ENCODE measurements around the gene LATS2. TPM values are rescaled to one million over a fixed set of nuclear protein-coding genes. Genes with fewer than 3 reads are reported as not detected.

The LATS2 gene
- total RNA-seq, 1 donor from 2014 or later = 58.3 TPM

GRCh38 chr13:21075379-21076249 is 14.2 kb upstream of the LATS2 start:
- peak; percentile 86 for DNase-seq (ENCODE audit: extremely low spot score, unreplicated experiment)
- Mint-ChIP-seq H3K9me3 (ENCODE audit: unreplicated experiment) (no peaks in the 10 kb centered on the region), H3K36me3 (ENCODE audit: unreplicated experiment) (no peaks in the 10 kb centered on the region), H3K27me3 (ENCODE audit: unreplicated experiment) (no peaks in the 10 kb centered on the region), H3K4me3 (ENCODE audit: unreplicated experiment) (peak overlapping the region; percentile 69), H3K4me1 (ENCODE audit: unreplicated experiment) (peaks cover 54% of the 10 kb centered on the region), H3K27ac (ENCODE audit: unreplicated experiment) (peak overlapping the region; percentile 82)
- TF ChIP-seq CTCF (IDR thresholded peaks at IDR 0.05) = no peak

GRCh38 chr13:21075011-21075378 is 13.6 kb upstream of the LATS2 start:
- Mint-ChIP-seq H3K4me3 (ENCODE audit: unreplicated experiment) (peak overlapping the region; percentile 69), H3K9me3 (ENCODE audit: unreplicated experiment) (no peaks in the 10 kb centered on the region), H3K27ac (ENCODE audit: unreplicated experiment) (peak overlapping the region; percentile 82), H3K36me3 (ENCODE audit: unreplicated experiment) (no peaks in the 10 kb centered on the region), H3K4me1 (ENCODE audit: unreplicated experiment) (peaks cover 48% of the 10 kb centered on the region), H3K27me3 (ENCODE audit: unreplicated experiment) (no peaks in the 10 kb centered on the region)
- DNase-seq (ENCODE audit: extremely low spot score, unreplicated experiment) = peak; percentile 23
- no peak for TF ChIP-seq CTCF (IDR thresholded peaks at IDR 0.05)

- Mint-ChIP-seq H3K9me3 (ENCODE audit: unreplicated experiment) (no peaks in the 10 kb centered on the region), H3K27me3 (ENCODE audit: unreplicated experiment) (no peaks in the 10 kb centered on the region), H3K4me3 (ENCODE audit: unreplicated experiment) (peak overlapping the region; percentile 69), H3K36me3 (ENCODE audit: unreplicated experiment) (no peaks in the 10 kb centered on the region), H3K4me1 (ENCODE audit: unreplicated experiment) (peaks cover 48% of the 10 kb centered on the region), H3K27ac (ENCODE audit: unreplicated experiment) (peak overlapping the region; percentile 82)
- TF ChIP-seq CTCF (IDR thresholded peaks at IDR 0.05) = no peak
- peak; percentile 38 for DNase-seq (ENCODE audit: extremely low spot score, unreplicated experiment)
Observed at GRCh38 chr13:21074546-21074945, 13.2 kb upstream of the LATS2 start.

- Mint-ChIP-seq H3K4me1 (ENCODE audit: unreplicated experiment) (peaks cover 31% of the 10 kb centered on the region), H3K9me3 (ENCODE audit: unreplicated experiment) (no peaks in the 10 kb centered on the region), H3K4me3 (ENCODE audit: unreplicated experiment) (no peak overlapping the region), H3K36me3 (ENCODE audit: unreplicated experiment) (no peaks in the 10 kb centered on the region), H3K27ac (ENCODE audit: unreplicated experiment) (no peak overlapping the region), H3K27me3 (ENCODE audit: unreplicated experiment) (no peaks in the 10 kb centered on the region)
- peak; percentile 17 for DNase-seq (ENCODE audit: extremely low spot score, unreplicated experiment)
- TF ChIP-seq CTCF (IDR thresholded peaks at IDR 0.05) = no peak
Observed at GRCh38 chr13:21071924-21072323, 10.5 kb upstream of the LATS2 start.

GRCh38 chr13:21071015-21071414 is 9.6 kb upstream of the LATS2 start:
- H3K27me3 Mint-ChIP-seq (ENCODE audit: unreplicated experiment) = no peaks in the 10 kb centered on the region
- H3K27ac Mint-ChIP-seq (ENCODE audit: unreplicated experiment) = peak overlapping the region; percentile 16
- no peak for TF ChIP-seq CTCF (IDR thresholded peaks at IDR 0.05)
- no peaks in the 10 kb centered on the region for H3K9me3 Mint-ChIP-seq (ENCODE audit: unreplicated experiment)
- DNase-seq (ENCODE audit: extremely low spot score, unreplicated experiment) = no peak
- peaks cover 30% of the 10 kb centered on the region for H3K4me1 Mint-ChIP-seq (ENCODE audit: unreplicated experiment)
- H3K4me3 Mint-ChIP-seq (ENCODE audit: unreplicated experiment) = no peak overlapping the region
- H3K36me3 Mint-ChIP-seq (ENCODE audit: unreplicated experiment) = no peaks in the 10 kb centered on the region

Data from osteocyte (in vitro differentiated cells).